PFSK-1 (cell line): ENCODE data around the gene VENTX.

Source experiments
- FOXP2 ChIP-seq: optimal IDR thresholded peaks from 2 replicates; pipeline ENCODE3; 2011; ENCODE audit warnings: borderline replicate concordance, control low read depth, inconsistent platforms; ENCODE audit not compliant: insufficient read depth; ENCODE audit errors: extremely low read length, extremely low read depth
- POLR2AphosphoS5 ChIP-seq: IDR thresholded peaks from 2 replicates; pipeline ENCODE4 v1.6.1; 2012; ENCODE audit warnings: low read depth, mild to moderate bottlenecking, control low read depth, low read length, moderate library complexity
- REST ChIP-seq, 2 experiments: IDR thresholded peaks; 2 replicates each; pipeline versions ENCODE4 v1.6.1 to v1.8.0; 2011 to 2012; ENCODE audit warnings: low read depth in 2 of 2, low read length in 2 of 2, control low read depth in 1 of 2, inconsistent platforms in 1 of 2, mild to moderate bottlenecking in 1 of 2, moderate library complexity in 1 of 2; ENCODE audit not compliant: insufficient read depth in 1 of 2
- SIN3A ChIP-seq: IDR thresholded peaks from 2 replicates; pipeline ENCODE4 v1.6.1; 2012; ENCODE audit warnings: mild to moderate bottlenecking, low read length, moderate library complexity, borderline replicate concordance; ENCODE audit not compliant: insufficient read depth
- TAF1 ChIP-seq: IDR thresholded peaks from 2 replicates; pipeline ENCODE4 v1.6.1; 2012; ENCODE audit warnings: low read length, control low read depth, borderline replicate concordance; ENCODE audit not compliant: insufficient read depth

Gene VENTX

GRCh38 chr10:133230387-133231195, 7.1 kb upstream of the VENTX start:
- TF ChIP-seq FOXP2 (no peak), REST (IDR thresholded peaks at IDR 0.05; ENCODE audit: insufficient read depth in 1 of 2, low read depth in 2 of 2, low read length in 2 of 2) (no peak), SIN3A (no peak), TAF1 (no peak)

GRCh38 chr10:133231244-133231945, 6.3 kb upstream of the VENTX start:
- TF ChIP-seq FOXP2 (no peak), POLR2AphosphoS5 (no peak), REST (IDR thresholded peaks at IDR 0.05; ENCODE audit: insufficient read depth in 1 of 2, low read depth in 2 of 2, low read length in 2 of 2) (no peak), SIN3A (no peak), TAF1 (no peak)

DNA sequence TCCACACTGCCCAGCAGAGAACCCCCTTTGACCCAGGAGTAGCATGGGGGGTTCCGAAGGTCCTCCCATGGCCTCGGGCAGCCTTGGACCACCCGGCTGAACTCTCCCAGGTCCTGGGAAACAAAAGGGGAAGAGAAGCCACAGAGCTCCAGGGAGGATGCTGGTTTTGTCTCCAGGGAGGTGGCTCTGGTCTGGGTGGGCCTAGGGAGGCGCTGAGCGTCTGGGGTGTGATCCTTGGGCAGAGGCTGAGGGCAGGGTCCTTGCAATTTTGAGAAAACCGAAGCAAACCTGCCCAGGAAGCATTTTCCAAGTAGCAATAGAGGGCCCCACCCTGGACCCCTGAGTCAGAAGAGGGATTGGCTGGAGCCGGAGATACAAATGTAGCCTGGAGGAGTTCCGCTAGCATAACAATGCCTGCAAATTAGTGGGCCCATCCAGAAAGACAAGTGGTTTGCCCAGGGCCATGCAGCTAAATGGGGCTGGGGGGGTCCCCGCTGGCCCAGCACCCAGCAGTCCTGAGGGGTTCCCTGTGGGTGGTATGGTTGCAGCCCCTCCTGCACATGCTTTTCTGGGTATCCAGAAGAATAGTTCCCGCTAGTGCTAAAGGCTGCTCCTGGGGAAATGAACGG, 5.6 kb upstream of the VENTX start:
- TF ChIP-seq POLR2AphosphoS5 (no peak), FOXP2 (no peak)

- TF ChIP-seq REST (IDR thresholded peaks at IDR 0.05; ENCODE audit: insufficient read depth in 1 of 2, low read depth in 2 of 2, low read length in 2 of 2) (no peak), TAF1 (no peak), SIN3A (no peak), POLR2AphosphoS5 (no peak), FOXP2 (no peak)
These were observed 2.3 kb upstream of the VENTX start for GRCh38 chr10:133235265-133235855.

DNA sequence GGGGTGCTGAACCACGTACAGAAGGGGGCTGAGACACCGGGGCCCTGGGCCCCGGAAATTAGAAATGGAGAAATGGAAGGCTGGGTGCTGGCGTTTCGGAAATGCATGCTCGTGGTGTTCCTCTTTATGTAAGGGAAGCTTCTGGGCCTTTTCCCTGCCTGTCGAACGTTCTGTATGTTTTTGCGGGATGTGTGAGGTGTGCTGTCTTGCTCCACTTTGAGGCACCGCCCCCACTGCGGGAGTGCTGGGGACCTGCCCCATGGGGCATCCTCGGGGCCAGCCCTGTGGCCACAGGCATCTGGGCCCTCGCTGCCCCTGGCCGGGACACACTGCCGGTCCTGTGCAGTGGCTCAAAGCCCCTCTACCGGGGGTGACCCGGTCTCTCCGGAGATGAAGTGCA, 1.7 kb upstream of the VENTX start:
- TF ChIP-seq POLR2AphosphoS5 (no peak), TAF1 (no peak), REST (IDR thresholded peaks at IDR 0.05; ENCODE audit: insufficient read depth in 1 of 2, low read depth in 2 of 2, low read length in 2 of 2) (no peak), SIN3A (no peak), FOXP2 (no peak)
